ENCODE measurements around the gene EYA4.

GRCh38 chr6:133314947-133315346 is 73.8 kb downstream of the EYA4 start:
- no peak for TF ChIP-seq POLR2AphosphoS5 (IDR thresholded peaks at IDR 0.05)
- no peak for TF ChIP-seq CTCF (IDR thresholded peaks at IDR 0.05 in 8 of 11, conservative IDR thresholded peaks at IDR 0.05 in 3 of 11)
- TF ChIP-seq POLR2A (IDR thresholded peaks at IDR 0.05): no peak
